Chondrocyte (in vitro differentiated cells): Measurements from ENCODE around the gene MRPL42. TPM values are rescaled to one million over a fixed set of nuclear protein-coding genes. Genes with fewer than 3 reads are reported as not detected.

Experiments
- DNase-seq: peaks from one replicate; pipeline ENCODE4 v3.0.0; 2021; ENCODE audit warnings: mixed read lengths, low spot score
- H3K27ac Mint-ChIP-seq: one replicate; pipeline ENCODE4 v1.8.0; 2021; ENCODE audit warnings: mild to moderate bottlenecking, moderate library complexity, mixed read lengths; ENCODE audit not compliant: unreplicated experiment
- H3K27me3 Mint-ChIP-seq: 2 replicates; pipeline ENCODE4 v1.8.0; 2021; ENCODE audit warnings: low read depth, mixed read lengths
- H3K36me3 Mint-ChIP-seq: 2 replicates; pipeline ENCODE4 v1.8.0; 2021; ENCODE audit warnings: low read depth, mixed read lengths
- H3K4me1 Mint-ChIP-seq: 2 replicates; pipeline ENCODE4 v1.8.0; 2021; ENCODE audit warnings: low read depth, mild to moderate bottlenecking, mixed read lengths
- H3K4me3 Mint-ChIP-seq: one replicate; pipeline ENCODE4 v1.8.0; 2021; ENCODE audit warnings: mild to moderate bottlenecking, moderate library complexity, mixed read lengths; ENCODE audit not compliant: unreplicated experiment
- H3K9me3 Mint-ChIP-seq: 2 replicates; pipeline ENCODE4 v1.8.0; 2021; ENCODE audit warnings: low read depth, mixed read lengths
- total RNA-seq: library from RNA; stranded (reverse); gene quantifications from 3 replicates; pipeline ENCODE4 v1.2.1, GENCODE V29; 2021
- TF ChIP-seq, protein P1 (sequence below): fragments of 200-600 bp; sonication (generic); IDR thresholded peaks from 2 replicates; pipeline ENCODE4 v1.5.0; 2021; ENCODE audit warnings: antibody characterized with exemption, mild to moderate bottlenecking, moderate library complexity

Gene MRPL42
- total RNA-seq, 1 donor from 2014 or later, result 41.4 TPM

DNA sequence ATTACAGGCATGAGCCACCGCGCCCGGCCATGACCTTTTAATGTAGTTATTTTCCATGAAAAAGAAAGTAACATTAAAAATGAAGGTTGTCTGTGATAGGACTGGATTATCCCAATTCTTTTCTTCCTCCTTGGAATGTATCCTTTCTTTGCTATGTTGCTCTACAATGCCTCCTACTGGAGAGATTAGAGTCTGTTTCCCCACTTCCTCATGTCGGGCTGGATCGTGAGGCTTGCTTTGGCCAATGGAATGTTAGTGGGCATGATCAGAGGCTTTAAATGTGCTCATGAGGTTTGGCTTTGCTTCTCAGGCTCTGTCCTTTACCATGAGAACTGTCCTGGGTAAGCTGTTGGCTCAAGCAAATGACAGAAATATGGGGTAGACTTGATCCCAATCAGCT, 70.5 kb downstream of the MRPL42 start:
- H3K9me3 Mint-ChIP-seq, result no peaks in the 10 kb centered on the region
- no peak overlapping the region for H3K4me3 Mint-ChIP-seq
- DNase-seq, result no peak
- H3K36me3 Mint-ChIP-seq, result no peaks in the 10 kb centered on the region
- no peaks in the 10 kb centered on the region for H3K27me3 Mint-ChIP-seq
- peaks cover 29% of the 10 kb centered on the region for H3K4me1 Mint-ChIP-seq
- TF ChIP-seq, protein P1, sequence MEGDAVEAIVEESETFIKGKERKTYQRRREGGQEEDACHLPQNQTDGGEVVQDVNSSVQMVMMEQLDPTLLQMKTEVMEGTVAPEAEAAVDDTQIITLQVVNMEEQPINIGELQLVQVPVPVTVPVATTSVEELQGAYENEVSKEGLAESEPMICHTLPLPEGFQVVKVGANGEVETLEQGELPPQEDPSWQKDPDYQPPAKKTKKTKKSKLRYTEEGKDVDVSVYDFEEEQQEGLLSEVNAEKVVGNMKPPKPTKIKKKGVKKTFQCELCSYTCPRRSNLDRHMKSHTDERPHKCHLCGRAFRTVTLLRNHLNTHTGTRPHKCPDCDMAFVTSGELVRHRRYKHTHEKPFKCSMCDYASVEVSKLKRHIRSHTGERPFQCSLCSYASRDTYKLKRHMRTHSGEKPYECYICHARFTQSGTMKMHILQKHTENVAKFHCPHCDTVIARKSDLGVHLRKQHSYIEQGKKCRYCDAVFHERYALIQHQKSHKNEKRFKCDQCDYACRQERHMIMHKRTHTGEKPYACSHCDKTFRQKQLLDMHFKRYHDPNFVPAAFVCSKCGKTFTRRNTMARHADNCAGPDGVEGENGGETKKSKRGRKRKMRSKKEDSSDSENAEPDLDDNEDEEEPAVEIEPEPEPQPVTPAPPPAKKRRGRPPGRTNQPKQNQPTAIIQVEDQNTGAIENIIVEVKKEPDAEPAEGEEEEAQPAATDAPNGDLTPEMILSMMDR, result peak; percentile 32
- no peak overlapping the region for H3K27ac Mint-ChIP-seq

GRCh38 chr12:93539821-93540220, 72.5 kb downstream of the MRPL42 start:
- no peak overlapping the region for H3K4me3 Mint-ChIP-seq
- TF ChIP-seq, protein P1, result no peak
- no peak for DNase-seq
- H3K4me1 Mint-ChIP-seq, result peaks cover 29% of the 10 kb centered on the region
- H3K27me3 Mint-ChIP-seq, result no peaks in the 10 kb centered on the region
- no peak overlapping the region for H3K27ac Mint-ChIP-seq
- no peaks in the 10 kb centered on the region for H3K36me3 Mint-ChIP-seq
- no peaks in the 10 kb centered on the region for H3K9me3 Mint-ChIP-seq

- no peak overlapping the region for H3K4me3 Mint-ChIP-seq
- TF ChIP-seq, protein P1, result no peak
- H3K27me3 Mint-ChIP-seq, result no peaks in the 10 kb centered on the region
- H3K36me3 Mint-ChIP-seq, result no peaks in the 10 kb centered on the region
- peaks cover 29% of the 10 kb centered on the region for H3K4me1 Mint-ChIP-seq
- H3K9me3 Mint-ChIP-seq, result no peaks in the 10 kb centered on the region
- no peak overlapping the region for H3K27ac Mint-ChIP-seq
- DNase-seq, result no peak
Observed at GRCh38 chr12:93540466-93540865, 73.2 kb downstream of the MRPL42 start.

DNA sequence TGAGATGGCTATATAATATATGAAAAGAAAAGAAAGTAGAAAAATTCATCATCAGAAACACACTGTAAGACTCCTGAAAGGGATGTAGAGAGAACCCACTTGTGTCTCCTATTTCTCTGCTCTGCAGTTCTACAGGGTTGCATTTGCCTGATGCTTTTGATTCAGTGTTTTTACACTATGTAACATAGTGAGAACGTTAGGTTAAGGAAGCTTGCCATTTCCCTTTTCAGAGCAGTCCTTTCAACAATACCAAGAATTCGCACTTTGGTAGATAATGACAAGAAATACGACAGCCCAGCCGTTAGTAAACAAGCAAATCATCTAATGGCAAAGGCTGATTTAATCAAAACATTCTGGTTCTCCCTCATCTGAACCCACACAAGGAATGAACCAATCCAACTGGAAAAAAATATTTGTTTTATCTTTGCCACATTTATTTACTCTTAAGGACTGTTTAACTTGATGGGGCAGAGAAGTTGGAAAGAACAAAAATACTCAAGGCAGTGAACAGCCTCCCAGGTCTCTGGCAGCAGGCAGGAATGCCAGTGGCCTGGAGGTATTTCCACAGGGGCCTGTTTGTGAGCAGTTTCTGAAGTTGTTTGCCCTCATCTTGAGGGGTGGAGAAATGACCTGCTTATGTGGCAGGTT, 74.4 kb downstream of the MRPL42 start:
- H3K9me3 Mint-ChIP-seq, result no peaks in the 10 kb centered on the region
- no peak overlapping the region for H3K4me3 Mint-ChIP-seq
- DNase-seq, result no peak
- no peak overlapping the region for H3K27ac Mint-ChIP-seq
- H3K27me3 Mint-ChIP-seq, result no peaks in the 10 kb centered on the region
- TF ChIP-seq, protein P1, result no peak
- H3K36me3 Mint-ChIP-seq, result no peaks in the 10 kb centered on the region
- H3K4me1 Mint-ChIP-seq, result peaks cover 22% of the 10 kb centered on the region

GRCh38 chr12:93547778-93548177, 80.5 kb downstream of the MRPL42 start:
- TF ChIP-seq, protein P1, result no peak
- no peak for DNase-seq

More at GRCh38 chr12:93547778-93548177, 80.5 kb downstream of the MRPL42 start:
- Mint-ChIP-seq H3K27me3 (no peaks in the 10 kb centered on the region), H3K4me1 (no peaks in the 10 kb centered on the region), H3K9me3 (no peaks in the 10 kb centered on the region), H3K4me3 (no peak overlapping the region), H3K27ac (no peak overlapping the region), H3K36me3 (no peaks in the 10 kb centered on the region)
